Fibroblast of lung (primary cell): Measurements from ENCODE around the gene PDLIM5. TPM values are rescaled to one million over a fixed set of nuclear protein-coding genes. Genes with fewer than 3 reads are reported as not detected.

ENCODE experiments used
- DNase-seq, 2 donors: peaks; one replicate each; pipeline versions ENCODE4 v3.0.0 to v3.0.0-alpha.2; 2010; ENCODE audit warnings: low read depth in 2 of 2
- H2AFZ ChIP-seq: 2 replicates; pipeline ENCODE4 v1.5.1; 2012; ENCODE audit warnings: low read length, control low read depth, inconsistent platforms
- H3K27ac ChIP-seq: 2 replicates; pipeline ENCODE4 v1.5.1; 2011; ENCODE audit warnings: low read length, control low read depth; ENCODE audit not compliant: insufficient read depth
- H3K27me3 ChIP-seq: 2 replicates; pipeline ENCODE4 v1.5.1; 2011; ENCODE audit warnings: mild to moderate bottlenecking, low read length; ENCODE audit not compliant: control insufficient read depth, insufficient read depth
- H3K36me3 ChIP-seq: 2 replicates; pipeline ENCODE4 v1.5.1; 2011; ENCODE audit warnings: low read length; ENCODE audit not compliant: control insufficient read depth, insufficient read depth
- H3K4me1 ChIP-seq: 2 replicates; pipeline ENCODE4 v1.5.1; 2011; ENCODE audit warnings: low read length; ENCODE audit not compliant: control insufficient read depth, insufficient read depth; ENCODE audit errors: extremely low read depth
- H3K4me2 ChIP-seq: 2 replicates; pipeline ENCODE4 v1.5.1; 2011; ENCODE audit warnings: low read length, control low read depth; ENCODE audit not compliant: insufficient read depth; ENCODE audit errors: extremely low read depth
- H3K4me3 ChIP-seq, 4 experiments: fragments of 200-600 bp in 1 of 4; sonication (generic) in 1 of 4; replicated peaks in 1 of 4; 2 replicates each; pipeline ENCODE4 v1.5.1; 2011 to 2016; ENCODE audit warnings: low read length in 4 of 4, low read depth in 3 of 4, mild to moderate bottlenecking in 3 of 4, control low read depth in 2 of 4, inconsistent platforms in 1 of 4, mixed read lengths in 1 of 4; ENCODE audit not compliant: insufficient read depth in 1 of 4; ENCODE audit errors: control extremely low read depth in 1 of 4
- H3K79me2 ChIP-seq: 2 replicates; pipeline ENCODE4 v1.5.1; 2012; ENCODE audit warnings: mild to moderate bottlenecking, low read length, inconsistent platforms; ENCODE audit not compliant: control insufficient read depth, insufficient read depth
- H3K9ac ChIP-seq: 2 replicates; pipeline ENCODE4 v1.5.1; 2011; ENCODE audit warnings: mild to moderate bottlenecking, low read length, control low read depth; ENCODE audit not compliant: insufficient read depth
- H3K9me3 ChIP-seq: 2 replicates; pipeline ENCODE4 v1.5.1; 2012; ENCODE audit warnings: low read depth, low read length; ENCODE audit not compliant: control insufficient read depth, insufficient read depth
- H4K20me1 ChIP-seq: 2 replicates; pipeline ENCODE4 v1.5.1; 2011; ENCODE audit warnings: low read length; ENCODE audit not compliant: control insufficient read depth, insufficient read depth; ENCODE audit errors: extremely low read depth
- CTCF ChIP-seq, 2 donors: IDR thresholded peaks in 1 of 2; conservative IDR thresholded peaks in 1 of 2; 1 replicate in 1 of 2; 2 replicates in 1 of 2; pipeline ENCODE4 v1.5.1; 2011 to 2012; ENCODE audit warnings: low read length in 2 of 2, control low read depth in 1 of 2, inconsistent platforms in 1 of 2, low read depth in 1 of 2, mild to moderate bottlenecking in 1 of 2
- EZH2 ChIP-seq: IDR thresholded peaks from 2 replicates; pipeline ENCODE4 v1.5.1; 2012; ENCODE audit warnings: low read length, control low read depth, mild to moderate bottlenecking; ENCODE audit errors: missing control alignments
- polyA plus RNA-seq, 2 donors: library from polyadenylated mRNA; depleted of rRNA in 1 of 2; stranded (reverse) in 1 of 2; unstranded in 1 of 2; fragments of >200 nt; gene quantifications; 2 replicates each; pipeline ENCODE4 v1.2.1, GENCODE V29; 2011 to 2012; ENCODE audit warnings: missing spikeins in 1 of 2
- total RNA-seq: library from RNA; depleted of rRNA; stranded (reverse); fragments of >200 nt; gene quantifications from 2 replicates; pipeline ENCODE4 v1.2.1, GENCODE V29; 2014

The PDLIM5 gene
- total and polyA plus RNA-seq, 2 donors (not counting 1 experiment from before 2014, with no cell fraction given): 28.4 to 113 TPM

- H3K9ac ChIP-seq: no peak overlapping the region
Observed at GRCh38 chr4:94411296-94411695, 40.4 kb upstream of the PDLIM5 start.

GRCh38 chr4:94412019-94412657, 39.6 kb upstream of the PDLIM5 start:
- H3K4me1 ChIP-seq: peaks cover 5% of the 10 kb centered on the region
- H4K20me1 ChIP-seq: no peaks in the 10 kb centered on the region
- H3K4me2 ChIP-seq: peak overlapping the region; percentile 39
- no peaks in the 10 kb centered on the region for H3K79me2 ChIP-seq
- H3K36me3 ChIP-seq: no peaks in the 10 kb centered on the region
- no peak overlapping the region for H2AFZ ChIP-seq
- H3K9ac ChIP-seq: no peak overlapping the region
- TF ChIP-seq EZH2 (no peak), CTCF (conservative IDR thresholded peaks at IDR 0.05 in 1 of 2, IDR thresholded peaks at IDR 0.05 in 1 of 2; ENCODE audit: low read depth in 1 of 2, low read length in 2 of 2) (no peak)
- no peak overlapping the region for H3K27ac ChIP-seq
- DNase-seq: peak; percentile 4 to 10
- no peak overlapping the region for H3K4me3 ChIP-seq
- no peaks in the 10 kb centered on the region for H3K27me3 ChIP-seq
- no peaks in the 10 kb centered on the region for H3K9me3 ChIP-seq

More at GRCh38 chr4:94411296-94411695, 40.4 kb upstream of the PDLIM5 start:
- Histone ChIP-seq H3K4me1 (peaks cover 5% of the 10 kb centered on the region), H3K36me3 (no peaks in the 10 kb centered on the region), H3K4me3 (no peak overlapping the region), H3K79me2 (no peaks in the 10 kb centered on the region), H3K4me2 (no peak overlapping the region), H3K27ac (no peak overlapping the region), H2AFZ (no peak overlapping the region), H3K9me3 (no peaks in the 10 kb centered on the region), H3K27me3 (no peaks in the 10 kb centered on the region), H4K20me1 (no peaks in the 10 kb centered on the region)
- DNase-seq: no peak
- no peak for TF ChIP-seq EZH2
- TF ChIP-seq CTCF (conservative IDR thresholded peaks at IDR 0.05 in 1 of 2, IDR thresholded peaks at IDR 0.05 in 1 of 2; ENCODE audit: low read depth in 1 of 2, low read length in 2 of 2): no peak

- H3K27ac ChIP-seq: no peak overlapping the region
- TF ChIP-seq EZH2 (no peak), CTCF (conservative IDR thresholded peaks at IDR 0.05 in 1 of 2, IDR thresholded peaks at IDR 0.05 in 1 of 2; ENCODE audit: low read depth in 1 of 2, low read length in 2 of 2) (no peak)
- peaks cover 5% of the 10 kb centered on the region for H3K4me1 ChIP-seq
- H3K27me3 ChIP-seq: no peaks in the 10 kb centered on the region
- H2AFZ ChIP-seq: no peak overlapping the region
- H3K4me2 ChIP-seq: peak overlapping the region; percentile 39
- H3K9me3 ChIP-seq: no peaks in the 10 kb centered on the region
- H3K36me3 ChIP-seq: no peaks in the 10 kb centered on the region
- no peaks in the 10 kb centered on the region for H3K79me2 ChIP-seq
- no peak overlapping the region for H3K4me3 ChIP-seq
- H4K20me1 ChIP-seq: no peaks in the 10 kb centered on the region
- H3K9ac ChIP-seq: no peak overlapping the region
- DNase-seq: peak; percentile 63 to 88
Observed at GRCh38 chr4:94412658-94413038, 39.1 kb upstream of the PDLIM5 start.
